CD14-positive monocyte (primary cell): Measurements from ENCODE around the gene MYL3. TPM values are rescaled to one million over a fixed set of nuclear protein-coding genes. Genes with fewer than 3 reads are reported as not detected.

ENCODE experiments used
- DNase-seq, 3 donors: peaks; one replicate each; pipeline ENCODE4 v3.0.0-alpha.2; 2011 to 2022
- H2AFZ ChIP-seq: 2 replicates; pipeline ENCODE4 v1.6.0; 2012; ENCODE audit warnings: mild to moderate bottlenecking, low read depth, low read length, inconsistent platforms; ENCODE audit not compliant: insufficient read depth, poor library complexity, severe bottlenecking
- H3K27ac ChIP-seq, 2 donors: 1 replicate in 1 of 2; 2 replicates in 1 of 2; pipeline ENCODE4 v1.5.1; 2012 to 2013; ENCODE audit warnings: low read length in 2 of 2, control low read depth in 1 of 2, inconsistent platforms in 1 of 2, low read depth in 1 of 2, mild to moderate bottlenecking in 1 of 2
- H3K27me3 ChIP-seq, 2 donors: one replicate each; pipeline versions ENCODE4 v1.6.0 to v1.6.1; 2011 to 2013; ENCODE audit warnings: low read length in 2 of 2; ENCODE audit not compliant: control insufficient read depth in 2 of 2, insufficient read depth in 2 of 2
- H3K36me3 ChIP-seq, 2 donors: replicated peaks in 1 of 2; 1 replicate in 1 of 2; 2 replicates in 1 of 2; pipeline versions ENCODE4 v1.5.1 to v1.6.1; 2012 to 2013; ENCODE audit warnings: low read length in 2 of 2, control low read depth in 1 of 2, inconsistent platforms in 1 of 2, mild to moderate bottlenecking in 1 of 2; ENCODE audit not compliant: insufficient read depth in 2 of 2, control insufficient read depth in 1 of 2
- H3K4me1 ChIP-seq, 2 donors: 1 replicate in 1 of 2; 2 replicates in 1 of 2; pipeline versions ENCODE4 v1.5.1 to v1.6.1; 2012 to 2013; ENCODE audit warnings: low read length in 2 of 2, control low read depth in 1 of 2, inconsistent platforms in 1 of 2, mild to moderate bottlenecking in 1 of 2, moderate library complexity in 1 of 2; ENCODE audit not compliant: insufficient read depth in 2 of 2, control insufficient read depth in 1 of 2
- H3K4me2 ChIP-seq: replicated peaks from 2 replicates; pipeline ENCODE3; 2012; ENCODE audit warnings: low read length, moderate library complexity, mild to moderate bottlenecking; ENCODE audit not compliant: poor library complexity, severe bottlenecking; ENCODE audit errors: extremely low read depth
- H3K4me3 ChIP-seq, 3 experiments: fragments of 200-600 bp in 1 of 3; sonication (generic) in 1 of 3; replicated peaks in 1 of 3; 1 replicate in 2 of 3; 2 replicates in 1 of 3; pipeline ENCODE4 v1.5.1; 2011 to 2013; ENCODE audit warnings: low read length in 3 of 3, mild to moderate bottlenecking in 3 of 3, control low read depth in 2 of 3, low read depth in 2 of 3, inconsistent platforms in 1 of 3, moderate library complexity in 1 of 3
- H3K79me2 ChIP-seq: 2 replicates; pipeline ENCODE4 v1.6.0; 2012; ENCODE audit warnings: mild to moderate bottlenecking, control low read depth, inconsistent platforms, low read length, moderate library complexity; ENCODE audit not compliant: insufficient read depth
- H3K9ac ChIP-seq: 2 replicates; pipeline ENCODE4 v1.6.0; 2017; ENCODE audit warnings: low read length, mild to moderate bottlenecking; ENCODE audit not compliant: insufficient read depth, poor library complexity, severe bottlenecking
- H3K9me3 ChIP-seq, 2 donors: replicated peaks in 1 of 2; 1 replicate in 1 of 2; 2 replicates in 1 of 2; pipeline versions ENCODE4 v1.5.1 to v1.6.1; 2012 to 2013; ENCODE audit warnings: low read length in 2 of 2, control low read depth in 1 of 2; ENCODE audit not compliant: control insufficient read depth in 1 of 2, insufficient read depth in 1 of 2
- H4K20me1 ChIP-seq: 2 replicates; pipeline ENCODE4 v1.6.0; 2012; ENCODE audit warnings: mild to moderate bottlenecking, low read length, control low read depth, moderate library complexity; ENCODE audit not compliant: insufficient read depth
- H3K27ac Mint-ChIP-seq, 7 donors: one replicate each; pipeline ENCODE4 v1.8.0; 2020; ENCODE audit warnings: mild to moderate bottlenecking in 7 of 7, mixed read lengths in 7 of 7, moderate library complexity in 6 of 7, inconsistent platforms in 2 of 7
- H3K27me3 Mint-ChIP-seq, 3 donors: one replicate each; pipeline ENCODE4 v1.8.0; 2021 to 2022; ENCODE audit warnings: low read depth in 3 of 3, mild to moderate bottlenecking in 3 of 3, mixed read lengths in 3 of 3, moderate library complexity in 3 of 3, inconsistent platforms in 1 of 3
- H3K36me3 Mint-ChIP-seq, 2 donors: one replicate each; pipeline ENCODE4 v1.8.0; 2020; ENCODE audit warnings: mixed read lengths in 2 of 2, inconsistent platforms in 1 of 2, mild to moderate bottlenecking in 1 of 2
- H3K4me1 Mint-ChIP-seq: one replicate; pipeline ENCODE4 v1.8.0; 2020; ENCODE audit warnings: mild to moderate bottlenecking, mixed read lengths
- H3K4me3 Mint-ChIP-seq, 2 donors: one replicate each; pipeline ENCODE4 v1.8.0; 2020; ENCODE audit warnings: mild to moderate bottlenecking in 2 of 2, mixed read lengths in 2 of 2, moderate library complexity in 1 of 2
- H3K9me3 Mint-ChIP-seq, 7 donors: one replicate each; pipeline ENCODE4 v1.8.0; 2020 to 2022; ENCODE audit warnings: mixed read lengths in 7 of 7, mild to moderate bottlenecking in 6 of 7, moderate library complexity in 6 of 7, inconsistent platforms in 2 of 7
- CTCF ChIP-seq: fragments of 200-600 bp; IDR thresholded peaks from one replicate; pipeline ENCODE4 v1.8.0; 2022; ENCODE audit warnings: antibody characterized with exemption, mild to moderate bottlenecking
- WGBS: methylation state at CpG from one replicate; pipeline ENCODE4 v1.1.5; 2013; ENCODE audit warnings: missing lambda C conversion rate; ENCODE audit not compliant: insufficient coverage; 5-methylcytosine and 5-hydroxymethylcytosine counted together
- intact Hi-C, 2 donors: fragments of 100-400 bp; cut with micrococcal nuclease; formaldehyde crosslinking; loops; one replicate each; pipeline versions ENCODE4 v1.15.0 to v1.15.1; 2023
- polyA plus RNA-seq, 3 donors: library from polyadenylated mRNA; depleted of rRNA in 1 of 3; unstranded in 2 of 3; stranded (reverse) in 1 of 3; fragments of 300-500 nt in 2 of 3; fragments of >200 nt in 1 of 3; fragmentation: Illumina TruSeq in 2 of 3; gene quantifications; 1 replicate in 2 of 3; 2 replicates in 1 of 3; pipeline ENCODE4 v1.2.3, GENCODE V29; 2012 to 2021

Gene MYL3
- polyA plus RNA-seq, 3 donors = not detected

GRCh38 chr3:46878781-46879436, 15.7 kb upstream of the MYL3 start:
- H3K4me3 Mint-ChIP-seq = no peak overlapping the region
- no peak overlapping the region for H3K27ac Mint-ChIP-seq
- no peak overlapping the region for H3K4me2 ChIP-seq

More at GRCh38 chr3:46878781-46879436, 15.7 kb upstream of the MYL3 start:
- H3K27ac ChIP-seq = no peak overlapping the region
- Mint-ChIP-seq H3K4me1 (peaks cover 18% of the 10 kb centered on the region), H3K36me3 (peaks cover 0 to 8% of the 10 kb centered on the region in 2 donors), H3K27me3 (peaks cover 35 to 64% (median 48%) of the 10 kb centered on the region in 3 donors), H3K9me3 (peaks cover 0 to 10% (median 6%) of the 10 kb centered on the region in 7 donors)
- H3K79me2 ChIP-seq = no peaks in the 10 kb centered on the region
- TF ChIP-seq CTCF = no peak
- no peak for DNase-seq
- WGBS = no CpG with 5 or more reads among the region's 2 CpGs
- H3K36me3 ChIP-seq = no peaks in the 10 kb centered on the region
- no peak overlapping the region for H3K9ac ChIP-seq
- H3K4me3 ChIP-seq = no peak overlapping the region
- H3K27me3 ChIP-seq = peaks cover 18 to 44% of the 10 kb centered on the region in 2 donors
- intact Hi-C loops = no loop called here
- peaks cover 12 to 19% of the 10 kb centered on the region in 2 donors for H3K4me1 ChIP-seq
- H3K9me3 ChIP-seq = peaks cover 0 to 5% of the 10 kb centered on the region in 2 donors
- H4K20me1 ChIP-seq = no peaks in the 10 kb centered on the region
- H2AFZ ChIP-seq = no peak overlapping the region
